ENCODE data around the gene RASSF1. TPM values are rescaled to one million over a fixed set of nuclear protein-coding genes. Genes with fewer than 3 reads are reported as not detected.

RASSF1 gene
- total RNA-seq, 1 experiment from 2014 or later, result 32.0 TPM

DNA sequence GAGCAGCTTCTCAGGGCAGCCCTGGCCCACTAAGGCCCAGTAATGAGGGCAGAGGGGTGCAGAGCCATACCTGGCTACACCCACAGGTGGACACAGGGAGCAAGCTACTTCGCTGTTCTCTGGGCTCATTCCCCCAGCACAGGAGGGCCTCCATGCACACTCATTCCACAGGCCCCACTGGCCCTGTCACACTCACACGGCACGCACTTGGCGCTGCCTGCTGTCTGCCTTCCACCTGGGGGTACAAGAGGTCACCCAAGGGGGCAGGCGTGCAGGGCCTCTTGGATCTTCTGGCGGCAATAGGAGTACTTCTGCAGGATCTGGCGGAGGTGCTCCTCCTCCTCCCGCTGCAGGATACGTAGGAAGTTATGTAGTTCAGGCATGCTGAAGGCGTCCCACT, 10.3 kb downstream of the RASSF1 start:
- Mint-ChIP-seq H3K4me3 (ENCODE audit: unreplicated experiment) (no peak overlapping the region), H3K4me1 (ENCODE audit: insufficient read depth, unreplicated experiment) (peaks cover 9% of the 10 kb centered on the region), H3K36me3 (ENCODE audit: insufficient read depth, unreplicated experiment) (peaks cover 51% of the 10 kb centered on the region), H3K27me3 (ENCODE audit: insufficient read depth, unreplicated experiment) (no peaks in the 10 kb centered on the region), H3K27ac (ENCODE audit: low read depth, unreplicated experiment) (no peak overlapping the region), H3K9me3 (ENCODE audit: unreplicated experiment) (no peaks in the 10 kb centered on the region)
- ChIA-PET CTCF (interaction anchor here (1.4 kb wide), 1 partner anchor 32 kb away, joined by 5 read pairs; the partner anchor contains the start of genes HYAL3 and NAA80), POLR2A (no interaction called here)
- intact Hi-C loops (cut with micrococcal nuclease), result no loop called here
- TF ChIP-seq, protein P1, sequence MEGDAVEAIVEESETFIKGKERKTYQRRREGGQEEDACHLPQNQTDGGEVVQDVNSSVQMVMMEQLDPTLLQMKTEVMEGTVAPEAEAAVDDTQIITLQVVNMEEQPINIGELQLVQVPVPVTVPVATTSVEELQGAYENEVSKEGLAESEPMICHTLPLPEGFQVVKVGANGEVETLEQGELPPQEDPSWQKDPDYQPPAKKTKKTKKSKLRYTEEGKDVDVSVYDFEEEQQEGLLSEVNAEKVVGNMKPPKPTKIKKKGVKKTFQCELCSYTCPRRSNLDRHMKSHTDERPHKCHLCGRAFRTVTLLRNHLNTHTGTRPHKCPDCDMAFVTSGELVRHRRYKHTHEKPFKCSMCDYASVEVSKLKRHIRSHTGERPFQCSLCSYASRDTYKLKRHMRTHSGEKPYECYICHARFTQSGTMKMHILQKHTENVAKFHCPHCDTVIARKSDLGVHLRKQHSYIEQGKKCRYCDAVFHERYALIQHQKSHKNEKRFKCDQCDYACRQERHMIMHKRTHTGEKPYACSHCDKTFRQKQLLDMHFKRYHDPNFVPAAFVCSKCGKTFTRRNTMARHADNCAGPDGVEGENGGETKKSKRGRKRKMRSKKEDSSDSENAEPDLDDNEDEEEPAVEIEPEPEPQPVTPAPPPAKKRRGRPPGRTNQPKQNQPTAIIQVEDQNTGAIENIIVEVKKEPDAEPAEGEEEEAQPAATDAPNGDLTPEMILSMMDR (IDR thresholded peaks at IDR 0.05; ENCODE audit: unreplicated experiment), result no peak
- BruUV-seq (replicated peaks), result no TSS peak
- DNase-seq (ENCODE audit: unreplicated experiment), result no peak

DNA sequence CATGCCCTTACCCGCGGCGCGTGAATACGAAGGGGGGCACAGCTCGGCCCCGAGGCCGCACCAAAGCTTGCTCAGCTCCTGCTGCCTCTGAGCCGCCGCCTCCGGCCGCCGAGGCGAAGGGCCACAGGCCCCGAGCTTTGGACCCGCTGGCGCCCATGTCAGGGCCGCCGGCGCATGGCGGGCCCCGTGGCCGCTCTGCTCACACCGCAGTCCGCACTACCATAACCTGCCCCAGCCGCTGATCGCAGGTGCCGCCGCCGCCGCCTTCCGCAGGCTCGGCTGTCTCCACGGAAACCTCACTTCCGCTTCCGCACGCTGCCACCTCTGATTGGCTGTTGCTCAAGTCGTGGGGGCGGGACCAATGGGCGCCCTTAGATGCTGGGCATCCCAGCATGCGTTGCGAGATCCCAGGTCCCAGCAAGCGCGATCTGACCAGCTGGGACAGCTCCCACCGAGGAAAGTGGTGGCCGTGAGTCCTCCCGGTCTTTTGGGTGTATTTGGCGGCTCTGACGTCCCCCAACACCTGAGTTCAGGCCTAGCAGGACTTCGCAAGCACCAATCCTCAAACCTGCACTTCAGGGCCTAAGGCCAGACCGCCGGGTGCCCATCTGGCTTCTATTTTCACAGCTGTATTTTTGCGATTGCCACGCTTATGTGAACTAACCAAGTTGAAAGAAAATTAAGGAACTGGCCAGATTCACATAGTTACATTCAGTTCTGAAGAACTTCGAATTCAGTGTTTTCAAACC, 12.5 kb downstream of the RASSF1 start, which contains the start of gene TUSC2:
Gene TUSC2, minus strand, starts transcription at position 281 of the 749 bp plus-strand sequence. Its CDS starts 124 bp downstream, at position 157.
- TF ChIP-seq, protein P1 (IDR thresholded peaks at IDR 0.05; ENCODE audit: unreplicated experiment), result no peak
- CTCF ChIA-PET, result interaction anchor here (0.6 to 2.1 kb wide), 8 partner anchors 8 to 62 kb away, joined by 3 to 6 read pairs (median 4); no protein-coding TSS in a partner anchor
- H3K27ac Mint-ChIP-seq (ENCODE audit: low read depth, unreplicated experiment), result peak within 1 kb of the TSS; percentile 90
- H3K4me3 Mint-ChIP-seq (ENCODE audit: unreplicated experiment), result peak within 1 kb of the TSS; percentile 86
- POLR2A ChIA-PET, result interaction anchor here (0.6 to 3.3 kb wide), 23 partner anchors 9 to 124 kb away, joined by 3 to 58 read pairs (median 4); partner anchors contain the start of genes CYB561D2, GNAI2, HYAL3 and IFRD2
- H3K27me3 Mint-ChIP-seq (ENCODE audit: insufficient read depth, unreplicated experiment), result no peaks in the 10 kb centered on the region
- H3K9me3 Mint-ChIP-seq (ENCODE audit: unreplicated experiment), result no peaks in the 10 kb centered on the region
- no peaks in the 10 kb centered on the region for H3K4me1 Mint-ChIP-seq (ENCODE audit: insufficient read depth, unreplicated experiment)
- intact Hi-C loops (cut with micrococcal nuclease), result no loop called here
- peak; percentile 97 for DNase-seq (ENCODE audit: unreplicated experiment)
- BruUV-seq (replicated peaks), result TSS peak; percentile 86
- H3K36me3 Mint-ChIP-seq (ENCODE audit: insufficient read depth, unreplicated experiment), result peaks cover 33% of the 10 kb centered on the region

DNA sequence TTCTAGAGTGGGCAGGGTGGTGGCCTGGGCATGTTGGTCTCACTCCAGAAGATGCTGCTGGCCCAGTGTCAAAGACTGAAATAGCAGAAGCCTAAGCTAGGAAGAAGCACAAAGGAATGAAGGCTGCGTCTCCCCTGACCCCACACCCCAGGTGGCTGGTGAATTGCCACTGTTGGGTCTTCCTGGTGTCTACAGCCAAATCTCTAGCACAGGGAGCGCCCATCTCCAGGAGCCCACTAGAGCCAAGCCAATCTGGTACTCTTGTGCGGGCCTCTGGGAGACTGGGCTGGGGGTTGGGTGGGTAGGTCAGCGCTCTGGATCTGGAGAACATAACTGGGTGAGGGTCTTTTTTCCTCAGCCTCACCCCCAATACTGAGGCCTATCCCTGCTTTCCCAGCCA, 13.5 kb downstream of the RASSF1 start:
- ChIA-PET POLR2A (interaction anchor here (1.0 to 3.3 kb wide), 10 partner anchors 8 to 92 kb away, joined by 3 to 58 read pairs (median 14); partner anchors contain the start of genes CYB561D2, GNAI2, HYAL3 and IFRD2), CTCF (interaction anchor here (0.7 to 1.8 kb wide), 4 partner anchors 9 to 50 kb away, joined by 3 to 5 read pairs (median 4); no protein-coding TSS in a partner anchor)
- TF ChIP-seq, protein P1 (IDR thresholded peaks at IDR 0.05; ENCODE audit: unreplicated experiment), result no peak
- intact Hi-C loops (cut with micrococcal nuclease), result no loop called here
- peak overlapping the region; percentile 86 for H3K4me3 Mint-ChIP-seq (ENCODE audit: unreplicated experiment)
- H3K27me3 Mint-ChIP-seq (ENCODE audit: insufficient read depth, unreplicated experiment), result no peaks in the 10 kb centered on the region
- peak overlapping the region; percentile 90 for H3K27ac Mint-ChIP-seq (ENCODE audit: low read depth, unreplicated experiment)
- no peaks in the 10 kb centered on the region for H3K9me3 Mint-ChIP-seq (ENCODE audit: unreplicated experiment)
- H3K36me3 Mint-ChIP-seq (ENCODE audit: insufficient read depth, unreplicated experiment), result peaks cover 23% of the 10 kb centered on the region
- no TSS peak for BruUV-seq (replicated peaks)
- H3K4me1 Mint-ChIP-seq (ENCODE audit: insufficient read depth, unreplicated experiment), result no peaks in the 10 kb centered on the region
- no peak for DNase-seq (ENCODE audit: unreplicated experiment)

DNA sequence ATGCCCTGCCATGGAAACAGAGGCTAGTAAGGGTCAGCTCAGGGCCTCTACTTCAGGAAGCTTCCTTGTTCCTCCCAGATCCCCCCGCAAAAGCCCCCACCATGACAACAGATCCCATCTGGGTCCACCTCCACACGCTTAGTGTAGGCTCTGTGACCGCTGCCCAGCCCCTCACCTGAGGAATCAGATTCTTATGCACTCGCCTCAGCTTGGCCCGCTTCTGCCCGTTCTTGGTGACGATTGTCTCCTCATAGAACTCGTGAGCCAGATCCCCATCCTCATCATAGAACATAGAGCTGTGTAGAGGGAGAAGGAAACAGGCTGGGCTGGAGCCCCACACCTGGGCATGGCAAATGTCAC, 14.5 kb downstream of the RASSF1 start:
- CTCF ChIA-PET, result interaction anchor here (0.7 to 1.0 kb wide), 2 partner anchors 21 to 56 kb away, joined by 3 to 5 read pairs; no protein-coding TSS in a partner anchor
- no TSS peak for BruUV-seq (replicated peaks)
- peaks cover 17% of the 10 kb centered on the region for H3K36me3 Mint-ChIP-seq (ENCODE audit: insufficient read depth, unreplicated experiment)

More for the DNA sequence above, 14.5 kb downstream of the RASSF1 start:
- POLR2A ChIA-PET, result interaction anchor here (0.9 to 1.2 kb wide), 3 partner anchors 9 to 36 kb away, joined by 3 to 4 read pairs (median 3); no protein-coding TSS in a partner anchor
- no peak for DNase-seq (ENCODE audit: unreplicated experiment)
- intact Hi-C loops (cut with micrococcal nuclease), result no loop called here
- no peaks in the 10 kb centered on the region for H3K9me3 Mint-ChIP-seq (ENCODE audit: unreplicated experiment)
- no peaks in the 10 kb centered on the region for H3K4me1 Mint-ChIP-seq (ENCODE audit: insufficient read depth, unreplicated experiment)
- H3K27me3 Mint-ChIP-seq (ENCODE audit: insufficient read depth, unreplicated experiment), result no peaks in the 10 kb centered on the region
- H3K4me3 Mint-ChIP-seq (ENCODE audit: unreplicated experiment), result no peak overlapping the region
- H3K27ac Mint-ChIP-seq (ENCODE audit: low read depth, unreplicated experiment), result no peak overlapping the region
- TF ChIP-seq, protein P1 (IDR thresholded peaks at IDR 0.05; ENCODE audit: unreplicated experiment), result no peak

Data from MCF 10A (cell line).